HCT116 (cell line): ENCODE results near the gene HAUS8. TPM values are rescaled to one million over a fixed set of nuclear protein-coding genes. Genes with fewer than 3 reads are reported as not detected.

ENCODE experiments used
- ATAC-seq: fragments of 200-7000 bp; cut with Tn5 transposase; 2 replicates; pipeline ENCODE4 v1.9.1; 2020; ENCODE audit warnings: mild to moderate bottlenecking, moderate library complexity
- BruUV-seq: library from RNA; stranded (reverse); fragments of 400-500 nt; replicated peaks from 2 replicates; lab custom pipeline; 2021; lab: Mats Ljungman, UMichigan
- CTCF ChIA-PET: fragments of 300-600 bp; sonication (Branson Sonifier 250); formaldehyde crosslinking; loops from one replicate; lab custom pipeline; 2021; ENCODE audit warnings: antibody characterized with exemption; lab: Charles Lee
- POLR2A ChIA-PET: fragments of 300-600, 350-600 bp; sonication (Branson Sonifier 250); formaldehyde crosslinking; loops from one replicate; lab custom pipeline; 2021; ENCODE audit warnings: antibody characterized with exemption; lab: Charles Lee
- RAD21 ChIA-PET, 2 experiments: fragments of 300-600 bp; sonication (Branson Sonifier 250); formaldehyde crosslinking; loops; one replicate each; lab custom pipeline; 2023; ENCODE audit warnings: low total read pairs in 2 of 2; ENCODE audit not compliant: uncharacterized antibody in 2 of 2, unreplicated experiment in 2 of 2, low non-redundant PET in 1 of 2; lab: Charles Lee
- DNase-seq: peaks from one replicate; pipeline ENCODE4 v3.0.0-alpha.2; 2010; ENCODE audit warnings: low read depth, low spot score
- H2AFZ ChIP-seq: fragments of 200-600 bp; shearing (Covaris generic), sonication (generic); 2 replicates; pipeline ENCODE4 v1.6.1; 2017; ENCODE audit warnings: low read depth, mixed run types, mixed read lengths, antibody characterized with exemption, low read length; ENCODE audit not compliant: poor library complexity, severe bottlenecking
- H3K27ac ChIP-seq: 2 replicates; pipeline ENCODE4 v1.5.1; 2012; ENCODE audit warnings: low read depth, low read length
- H3K27me3 ChIP-seq: fragments of 200-600 bp; sonication (generic); 2 replicates; pipeline ENCODE4 v1.6.1; 2016; ENCODE audit warnings: mixed run types, low read length, mixed read lengths; ENCODE audit not compliant: insufficient read depth
- H3K36me3 ChIP-seq, 2 experiments: fragments of 200-500 bp in 1 of 2; fragments of 200-600 bp in 1 of 2; sonication (Bioruptor generic) in 1 of 2; sonication (generic) in 1 of 2; 2 replicates each; pipeline versions ENCODE4 v1.5.1 to v1.6.1; 2014 to 2016; ENCODE audit warnings: low read length in 2 of 2, inconsistent platforms in 1 of 2, mixed read lengths in 1 of 2, mixed run types in 1 of 2; ENCODE audit not compliant: insufficient read depth in 2 of 2, control insufficient read depth in 1 of 2
- H3K4me1 ChIP-seq, 2 experiments: fragments of 200-600 bp in 1 of 2; sonication (generic) in 1 of 2; 2 replicates each; pipeline versions ENCODE4 v1.5.1 to v1.6.1; 2012 to 2017; ENCODE audit warnings: low read length in 2 of 2, inconsistent platforms in 1 of 2, mild to moderate bottlenecking in 1 of 2, mixed read lengths in 1 of 2, mixed run types in 1 of 2, moderate library complexity in 1 of 2; ENCODE audit not compliant: insufficient read depth in 2 of 2, control insufficient read depth in 1 of 2
- H3K4me2 ChIP-seq: fragments of 200-600 bp; sonication (generic); 2 replicates; pipeline ENCODE4 v1.6.1; 2017; ENCODE audit warnings: mixed run types, low read length, mixed read lengths
- H3K4me3 ChIP-seq, 2 experiments: fragments of 200-600 bp in 1 of 2; sonication (generic) in 1 of 2; replicated peaks in 1 of 2; 2 replicates each; pipeline ENCODE4 v1.5.1; 2011 to 2016; ENCODE audit warnings: low read length in 2 of 2, control low read depth in 1 of 2, low read depth in 1 of 2, mild to moderate bottlenecking in 1 of 2, mixed read lengths in 1 of 2, mixed run types in 1 of 2
- H3K79me2 ChIP-seq: fragments of 200-600 bp; sonication (generic); 2 replicates; pipeline ENCODE4 v1.6.1; 2017; ENCODE audit warnings: mild to moderate bottlenecking, mixed run types, low read length, moderate library complexity, mixed read lengths; ENCODE audit not compliant: insufficient read depth
- H3K9ac ChIP-seq: fragments of 200-600 bp; sonication (generic); 2 replicates; pipeline ENCODE4 v1.6.1; 2016; ENCODE audit warnings: low read length, mixed read lengths
- H3K9me2 ChIP-seq: fragments of 200-600 bp; sonication (generic), shearing (Covaris generic); 2 replicates; pipeline ENCODE4 v1.6.1; 2017; ENCODE audit warnings: mixed run types, mild to moderate bottlenecking, moderate library complexity; ENCODE audit not compliant: insufficient read depth
- H3K9me3 ChIP-seq, 2 experiments: fragments of 200-500 bp in 1 of 2; fragments of 200-600 bp in 1 of 2; sonication (Bioruptor generic) in 1 of 2; sonication (generic) in 1 of 2; 2 replicates each; pipeline ENCODE4 v1.6.1; 2014 to 2017; ENCODE audit warnings: low read length in 2 of 2, mixed read lengths in 2 of 2, inconsistent platforms in 1 of 2, low read depth in 1 of 2, mild to moderate bottlenecking in 1 of 2, mixed run types in 1 of 2, moderate library complexity in 1 of 2; ENCODE audit not compliant: control insufficient read depth in 1 of 2, insufficient read depth in 1 of 2
- H4K20me1 ChIP-seq: fragments of 200-600 bp; sonication (generic), shearing (Covaris generic); 2 replicates; pipeline ENCODE4 v1.6.1; 2017; ENCODE audit warnings: mixed run types, mild to moderate bottlenecking, moderate library complexity; ENCODE audit not compliant: insufficient read depth
- ATF3 ChIP-seq: IDR thresholded peaks from 2 replicates; pipeline ENCODE4 v1.6.1; 2012
- CBX3 ChIP-seq: IDR thresholded peaks from 2 replicates; pipeline ENCODE4 v1.6.1; 2012; ENCODE audit warnings: low read depth
- CEBPB ChIP-seq: IDR thresholded peaks from 2 replicates; pipeline ENCODE4 v1.6.1; 2012; ENCODE audit warnings: low read depth
- CTCF ChIP-seq, 3 experiments: fragments of 200-600 bp in 1 of 3; sonication (generic) in 1 of 3; IDR thresholded peaks in 2 of 3; conservative IDR thresholded peaks in 1 of 3; 2 replicates each; pipeline ENCODE4 v1.5.1; 2012 to 2017; ENCODE audit warnings: low read depth in 2 of 3, low read length in 2 of 3, antibody characterized with exemption in 1 of 3, borderline replicate concordance in 1 of 3, control low read depth in 1 of 3, mild to moderate bottlenecking in 1 of 3, mixed read lengths in 1 of 3, mixed run types in 1 of 3, moderate library complexity in 1 of 3; ENCODE audit not compliant: insufficient read depth in 1 of 3
- EGR1 ChIP-seq: IDR thresholded peaks from 2 replicates; pipeline ENCODE4 v1.6.1; 2012; ENCODE audit warnings: low read depth
- ELF1 ChIP-seq: IDR thresholded peaks from 2 replicates; pipeline ENCODE4 v1.6.1; 2012; ENCODE audit warnings: low read depth, borderline replicate concordance
- EZH2 ChIP-seq: fragments of 200-600 bp; sonication (generic); IDR thresholded peaks from 2 replicates; pipeline ENCODE4 v1.6.1; 2017; ENCODE audit warnings: antibody characterized with exemption, mixed run types
- EZH2phosphoT487 ChIP-seq: fragments of 200-600 bp; IDR thresholded peaks from 2 replicates; pipeline ENCODE4 v1.6.1; 2018; ENCODE audit warnings: antibody characterized with exemption, borderline replicate concordance
- FOSL1 ChIP-seq: IDR thresholded peaks from 2 replicates; pipeline ENCODE4 v1.6.1; 2012; ENCODE audit warnings: low read depth
- JUND ChIP-seq: IDR thresholded peaks from 2 replicates; pipeline ENCODE4 v1.6.1; 2012
- POLR2AphosphoS5 ChIP-seq: IDR thresholded peaks from 2 replicates; pipeline ENCODE4 v1.6.1; 2011; ENCODE audit warnings: mild to moderate bottlenecking, low read depth, low read length, moderate library complexity
- SIN3A ChIP-seq: IDR thresholded peaks from 2 replicates; pipeline ENCODE4 v1.6.1; 2012; ENCODE audit warnings: low read depth
- SP1 ChIP-seq: IDR thresholded peaks from 2 replicates; pipeline ENCODE4 v1.6.1; 2012; ENCODE audit warnings: low read depth
- SRF ChIP-seq: IDR thresholded peaks from 2 replicates; pipeline ENCODE4 v1.6.1; 2012; ENCODE audit warnings: low read depth
- YY1 ChIP-seq: IDR thresholded peaks from 2 replicates; pipeline ENCODE4 v1.6.1; 2011; ENCODE audit warnings: low read length, low read depth, moderate library complexity, mild to moderate bottlenecking; ENCODE audit not compliant: insufficient replicate concordance; ENCODE audit errors: extremely low read depth
- ZBTB33 ChIP-seq: IDR thresholded peaks from 2 replicates; pipeline ENCODE4 v1.6.1; 2011; ENCODE audit warnings: mild to moderate bottlenecking, low read length, moderate library complexity; ENCODE audit not compliant: insufficient replicate concordance; ENCODE audit errors: extremely low read depth
- ZNF274 ChIP-seq: fragments of 200-500 bp; sonication (Bioruptor generic); IDR thresholded peaks from 2 replicates; pipeline ENCODE4 v1.6.1; 2014; ENCODE audit warnings: mild to moderate bottlenecking, low read depth, low read length, inconsistent platforms
- intact Hi-C: fragments of 100-400 bp; cut with micrococcal nuclease; formaldehyde crosslinking; loops from 2 replicates; pipeline ENCODE4 v1.10.0; 2022
- total RNA-seq: library from RNA; stranded (reverse); gene quantifications from one replicate; pipeline ENCODE4 v1.2.1, GENCODE V29; 2021; ENCODE audit not compliant: unreplicated experiment

HAUS8 gene
- total RNA-seq, 1 experiment from 2014 or later, result 23.6 TPM

- ChIA-PET CTCF (no interaction called here), RAD21 (no interaction called here)
- no peak for DNase-seq
- intact Hi-C loops, result no loop called here
- no peak overlapping the region for H3K4me3 ChIP-seq
- TF ChIP-seq CBX3 (no peak), ELF1 (no peak), ATF3 (no peak), YY1 (no peak)
- TF ChIP-seq, all 23 proteins: peak for 0
- BruUV-seq, result no TSS peak
- no peaks in the 10 kb centered on the region for H3K27me3 ChIP-seq
- no peak for ATAC-seq
- no peak overlapping the region for H3K27ac ChIP-seq
- peaks cover 46% of the 10 kb centered on the region for H3K79me2 ChIP-seq
- H2AFZ ChIP-seq, result no peak overlapping the region
- no peaks in the 10 kb centered on the region for H3K9me3 ChIP-seq
- POLR2A ChIA-PET, result no interaction called here
- H3K4me1 ChIP-seq, result 0 out of 4 replicates have a peak, but pooled peaks cover 0 to 3% of the 10 kb centered on the region in 2 experiments
- H4K20me1 ChIP-seq, result no peaks in the 10 kb centered on the region
- H3K4me2 ChIP-seq, result no peak overlapping the region
- H3K9me2 ChIP-seq, result no peaks in the 10 kb centered on the region
- H3K9ac ChIP-seq, result no peak overlapping the region
- H3K36me3 ChIP-seq, result peaks cover 6 to 35% of the 10 kb centered on the region in 2 experiments
Measured at GRCh38 chr19:17063428-17063827, 11.8 kb downstream of the HAUS8 start.

- Histone ChIP-seq H3K9ac (no peak overlapping the region), H3K27ac (no peak overlapping the region), H4K20me1 (no peaks in the 10 kb centered on the region), H3K9me3 (no peaks in the 10 kb centered on the region), H3K27me3 (no peaks in the 10 kb centered on the region), H3K4me1 (no peaks in the 10 kb centered on the region), H2AFZ (no peak overlapping the region), H3K4me3 (no peak overlapping the region), H3K79me2 (peaks cover 46% of the 10 kb centered on the region), H3K9me2 (no peaks in the 10 kb centered on the region), H3K4me2 (no peak overlapping the region), H3K36me3 (peaks cover 9 to 34% of the 10 kb centered on the region in 2 experiments)
- DNase-seq (no peak), ATAC-seq (no peak)
- ChIA-PET POLR2A (no interaction called here), RAD21 (no interaction called here), CTCF (no interaction called here)
- intact Hi-C loops, result no loop called here
- no TSS peak for BruUV-seq
- TF ChIP-seq POLR2AphosphoS5 (no peak), ELF1 (no peak), SP1 (no peak), SRF (no peak), EGR1 (no peak), YY1 (no peak), EZH2 (no peak), ATF3 (no peak), ZBTB33 (no peak), CTCF (IDR thresholded peaks at IDR 0.05 in 2 of 3, conservative IDR thresholded peaks at IDR 0.05 in 1 of 3; ENCODE audit: borderline replicate concordance in 1 of 3, insufficient read depth in 1 of 3, low read depth in 2 of 3, low read length in 2 of 3) (no peak), SIN3A (no peak), EZH2phosphoT487 (no peak), CEBPB (no peak), ZNF274 (no peak), FOSL1 (no peak), JUND (no peak)
Measured at GRCh38 chr19:17061691-17062090, 13.6 kb downstream of the HAUS8 start.
